ENCODE measurements around the gene LGMN. TPM values are rescaled to one million over a fixed set of nuclear protein-coding genes. Genes with fewer than 3 reads are reported as not detected.
"Not testable (repeated sequence)": the region's sequence is repeated elsewhere in the genome, so short reads cannot be mapped to it uniquely, and the experiment has no call there.

The LGMN gene
- total RNA-seq, 2 donors from 2014 or later, result 89.7 to 119 TPM

- no peak for DNase-seq
- intact Hi-C loops (cut with DNase I), result loop anchor here in 1 of 2 donors (10.0 kb wide), 1 partner anchor 550 kb away; no protein-coding TSS in a partner anchor
- ATAC-seq, result no peak
Measured at GRCh38 chr14:92684801-92685560, 63.4 kb downstream of the LGMN start.

- no peak for ATAC-seq
- intact Hi-C loops (cut with DNase I), result loop anchor here in 1 of 2 donors (10.0 kb wide), 1 partner anchor 548 kb away; no protein-coding TSS in a partner anchor
- no peak for DNase-seq
Measured at GRCh38 chr14:92683041-92683440, 65.4 kb downstream of the LGMN start.

GRCh38 chr14:92680781-92681650, 67.4 kb downstream of the LGMN start:
- peak; percentile 45 to 78 for ATAC-seq
- DNase-seq, result peak; percentile 71
- intact Hi-C loops (cut with DNase I), result loop anchor here in 1 of 2 donors (10.0 kb wide), 1 partner anchor 546 kb away; no protein-coding TSS in a partner anchor

GRCh38 chr14:92680330-92680729, 68.1 kb downstream of the LGMN start:
- DNase-seq, result not testable (repeated sequence)
- intact Hi-C loops (cut with DNase I), result loop anchor here in 1 of 2 donors (10.0 kb wide), 1 partner anchor 546 kb away; no protein-coding TSS in a partner anchor

DNA sequence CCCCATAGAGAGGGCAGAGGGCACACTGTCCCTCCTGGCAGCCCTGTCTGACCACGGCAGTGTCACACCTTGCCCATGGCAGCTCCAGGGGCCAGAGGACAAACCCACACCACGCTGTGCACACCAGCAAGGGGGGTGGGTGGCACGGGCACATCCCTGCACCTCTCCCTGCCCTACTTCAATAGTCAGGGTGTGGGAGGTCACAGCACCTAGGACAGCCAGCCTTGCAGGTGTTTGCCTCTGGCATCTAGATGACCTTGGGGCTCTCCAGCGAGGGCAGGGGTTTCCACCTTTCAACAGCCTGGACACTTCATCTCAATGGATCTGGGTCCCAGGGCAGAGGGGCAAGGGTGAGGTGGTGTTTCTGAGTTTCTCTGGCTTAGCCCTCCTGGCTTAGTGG, 69.2 kb downstream of the LGMN start:
- intact Hi-C loops (cut with DNase I), result no loop called here
- DNase-seq, result no peak
- no peak for ATAC-seq

More at GRCh38 chr14:92680330-92680729, 68.1 kb downstream of the LGMN start:
- not testable (repeated sequence) for ATAC-seq

DNA sequence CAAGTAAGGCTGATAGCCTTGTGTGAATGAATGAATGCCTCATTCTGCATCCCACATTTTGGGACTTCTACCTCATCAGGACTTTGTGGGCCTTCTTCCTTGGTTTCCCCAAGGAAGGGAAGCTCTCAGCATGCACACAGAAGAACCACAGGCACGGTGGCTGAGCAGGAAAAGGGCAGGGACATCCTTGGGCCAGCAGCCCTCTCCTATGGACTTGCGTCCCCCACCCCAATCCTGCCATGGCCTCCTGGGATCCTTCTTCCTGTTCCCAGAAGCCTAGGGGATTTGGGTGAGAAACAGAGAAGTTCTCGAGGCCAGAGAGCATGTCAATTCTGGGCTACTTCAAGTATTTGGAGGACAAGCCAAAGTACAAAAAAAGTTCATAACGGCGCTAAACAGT, 69.7 kb downstream of the LGMN start:
- intact Hi-C loops (cut with DNase I), result no loop called here
- ATAC-seq (no peak), DNase-seq (no peak)

- intact Hi-C loops (cut with DNase I), result no loop called here
Measured at GRCh38 chr14:92677955-92678354, 70.5 kb downstream of the LGMN start.

GRCh38 chr14:92677087-92677668, 71.2 kb downstream of the LGMN start:
- ATAC-seq, result peak; percentile 25 to 56
- no peak for DNase-seq
- intact Hi-C loops (cut with DNase I), result no loop called here

More at GRCh38 chr14:92677955-92678354, 70.5 kb downstream of the LGMN start:
- DNase-seq (no peak), ATAC-seq (no peak)

DNA sequence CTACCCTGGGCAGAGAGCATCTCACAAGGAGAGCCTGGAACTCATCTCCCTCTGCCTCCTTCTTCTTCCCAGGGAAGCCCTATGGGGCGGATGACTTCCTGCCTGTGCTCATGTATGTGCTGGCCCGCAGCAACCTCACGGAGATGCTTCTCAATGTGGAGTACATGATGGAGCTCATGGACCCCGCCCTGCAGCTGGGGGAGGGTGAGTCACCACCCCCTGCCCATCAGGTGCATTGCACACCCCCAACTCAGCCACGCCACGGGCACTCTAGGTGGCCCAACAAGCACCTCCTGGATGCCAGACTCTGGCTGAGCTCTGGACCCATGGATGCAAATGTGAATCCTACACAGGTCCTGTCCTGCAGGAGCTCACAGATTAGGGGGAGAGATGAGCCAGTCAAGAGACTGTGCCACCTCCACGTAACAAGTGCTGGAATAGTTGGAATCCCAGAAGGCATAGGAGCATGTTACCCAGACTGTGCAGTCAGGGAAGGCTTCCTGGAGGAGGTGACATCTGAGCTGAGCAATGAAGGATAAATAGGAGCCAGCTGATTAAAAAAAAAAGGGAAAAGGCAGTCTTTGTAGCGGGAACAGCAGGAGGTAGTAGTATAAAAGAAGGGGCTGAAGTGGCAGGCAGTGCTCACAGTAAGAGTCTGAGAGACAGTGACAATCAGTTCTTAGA, 71.9 kb downstream of the LGMN start:
- DNase-seq (no peak), ATAC-seq (peak in 1 of 2 donors; percentile 4)
- intact Hi-C loops (cut with DNase I), result no loop called here

GRCh38 chr14:92675976-92676375, 72.5 kb downstream of the LGMN start:
- ATAC-seq (peak in 1 of 2 donors; percentile 42), DNase-seq (no peak)
- intact Hi-C loops (cut with DNase I), result no loop called here

DNA sequence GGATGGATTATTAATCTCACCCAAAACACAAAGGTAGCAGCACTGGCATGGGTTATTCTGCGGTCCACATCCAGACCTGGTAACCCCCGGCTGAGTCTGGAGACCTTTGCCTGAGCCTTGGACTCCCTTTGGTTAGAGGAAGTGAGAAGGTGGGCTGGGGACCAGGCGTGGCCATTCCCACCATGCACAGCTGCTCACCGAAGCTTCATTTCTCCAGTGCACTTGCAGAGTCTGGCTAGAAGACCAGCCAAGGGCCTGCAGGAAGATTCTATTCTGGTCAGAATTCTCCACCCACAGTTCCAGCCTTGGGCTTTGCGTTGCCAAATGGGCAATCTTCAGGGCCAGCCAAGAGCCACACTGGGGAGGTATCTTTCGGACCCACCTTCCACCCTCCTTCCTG, 73.0 kb downstream of the LGMN start:
- intact Hi-C loops (cut with DNase I), result no loop called here
- DNase-seq (no peak), ATAC-seq (no peak)

- intact Hi-C loops (cut with DNase I), result no loop called here
- DNase-seq (peak; percentile 7), ATAC-seq (no peak)
Measured at GRCh38 chr14:92673601-92674150, 74.8 kb downstream of the LGMN start.

DNA sequence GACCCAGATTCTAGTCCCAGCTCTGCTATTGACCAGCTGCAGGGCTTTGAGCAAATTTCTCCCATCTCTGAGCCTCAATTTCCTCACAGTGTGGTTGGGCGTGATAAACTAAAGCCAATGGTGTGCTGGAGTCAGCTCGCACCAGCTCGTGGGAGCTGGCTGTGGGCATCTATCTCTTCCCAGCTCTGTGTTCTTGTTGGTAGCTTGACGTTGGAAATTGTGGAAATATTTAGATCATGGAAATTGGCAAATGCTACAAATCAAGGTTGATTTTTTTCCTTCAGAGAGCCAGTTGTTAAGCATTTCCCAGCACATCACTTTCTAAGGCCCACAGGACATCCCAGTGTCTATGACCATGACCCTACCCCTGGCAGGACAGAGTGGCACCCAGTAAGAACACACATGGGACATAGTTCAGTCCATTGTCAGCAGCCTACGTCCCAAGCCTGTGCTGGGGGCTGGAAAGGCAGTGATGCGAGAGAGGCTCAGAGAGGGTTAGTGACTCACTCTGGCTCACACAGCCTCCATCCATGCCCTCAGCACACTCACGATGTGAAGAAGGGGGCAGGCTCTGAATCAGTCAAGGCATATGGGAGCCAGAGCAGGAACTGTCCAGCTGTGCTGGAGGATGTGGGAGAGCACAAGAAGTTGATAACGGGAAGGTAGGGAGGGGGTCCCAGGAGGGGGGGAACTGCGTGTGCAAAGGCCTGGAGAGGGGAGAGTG, 77.6 kb downstream of the LGMN start:
- ATAC-seq (peak in 1 of 2 donors; percentile 7), DNase-seq (peak; percentile 9)
- intact Hi-C loops (cut with DNase I), result no loop called here

DNA sequence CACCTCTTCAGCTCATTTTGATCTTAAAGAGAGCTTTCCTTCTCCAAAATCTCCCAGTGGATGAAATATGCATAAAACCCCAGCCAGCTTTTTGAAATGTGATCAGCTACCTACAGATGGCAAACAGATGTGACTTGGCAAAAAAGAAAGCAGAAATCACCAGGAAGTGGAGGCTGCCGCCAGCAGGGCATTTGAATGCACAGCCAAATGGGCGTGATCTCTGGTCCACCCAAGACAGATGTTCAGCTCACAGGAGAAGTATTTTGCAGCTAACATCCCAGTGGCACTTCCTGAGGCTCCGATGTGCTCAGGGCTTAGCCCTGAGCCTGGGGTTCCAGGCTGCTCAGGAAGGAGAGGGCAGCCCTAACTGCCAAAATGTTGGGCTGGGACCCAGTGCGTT, 78.3 kb downstream of the LGMN start:
- intact Hi-C loops (cut with DNase I), result no loop called here
- DNase-seq (peak; percentile 10), ATAC-seq (peak in 1 of 2 donors; percentile 42)

DNA sequence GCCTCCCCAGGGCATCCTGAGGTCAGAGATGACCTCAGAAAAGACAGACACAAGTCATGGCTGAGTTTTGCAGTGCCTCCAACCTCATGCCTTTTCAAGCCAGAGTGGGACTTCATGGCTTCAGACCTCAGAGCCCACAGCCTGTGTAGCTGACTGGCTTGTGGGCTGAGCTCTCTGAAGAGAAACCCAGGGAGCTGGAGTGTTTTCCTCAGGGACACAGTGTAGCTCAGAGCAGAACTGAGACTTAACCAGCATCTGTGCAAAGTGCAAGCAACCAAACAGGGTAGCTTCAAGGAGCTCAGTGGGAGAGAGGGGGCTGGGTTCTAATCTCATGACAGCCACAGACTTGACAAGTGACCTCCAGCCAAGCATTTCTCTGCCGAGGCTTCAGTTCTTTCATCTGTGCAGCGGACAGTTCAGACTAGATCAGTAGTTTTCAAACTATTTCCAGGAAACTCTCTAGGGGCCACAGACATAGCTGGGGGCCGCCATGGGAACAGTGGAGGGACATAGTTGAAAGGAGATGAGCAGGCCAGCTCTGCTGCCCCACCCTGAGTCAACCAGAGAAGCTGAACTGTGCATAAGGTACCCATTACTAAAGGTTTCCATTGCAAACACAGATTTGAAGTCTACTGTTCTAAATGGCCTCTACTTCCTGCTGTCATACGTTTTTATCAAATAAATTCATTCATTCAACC, 80.0 kb downstream of the LGMN start:
- DNase-seq (no peak), ATAC-seq (no peak)
- intact Hi-C loops (cut with DNase I), result no loop called here

DNA sequence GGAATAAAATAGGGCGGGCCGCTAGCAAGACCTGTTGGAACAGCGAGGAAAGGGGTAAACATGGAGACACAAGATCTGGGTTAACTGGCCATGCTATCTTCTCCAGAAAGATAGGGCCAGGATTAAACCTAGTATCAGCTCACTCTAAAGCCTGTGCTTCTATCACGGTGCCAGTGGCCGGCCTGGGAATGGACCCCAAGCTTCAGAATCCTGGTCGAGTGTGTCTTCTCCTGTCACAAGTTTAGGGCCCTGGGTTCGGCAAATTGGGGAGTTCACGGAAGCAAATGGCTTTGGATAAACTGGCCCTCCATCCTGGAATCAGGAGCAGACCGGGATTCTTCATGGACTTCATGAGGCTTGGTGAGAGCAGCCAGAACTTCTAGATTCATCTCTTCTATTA, 82.2 kb downstream of the LGMN start:
- DNase-seq (no peak), ATAC-seq (no peak)
- intact Hi-C loops (cut with DNase I), result no loop called here

DNA sequence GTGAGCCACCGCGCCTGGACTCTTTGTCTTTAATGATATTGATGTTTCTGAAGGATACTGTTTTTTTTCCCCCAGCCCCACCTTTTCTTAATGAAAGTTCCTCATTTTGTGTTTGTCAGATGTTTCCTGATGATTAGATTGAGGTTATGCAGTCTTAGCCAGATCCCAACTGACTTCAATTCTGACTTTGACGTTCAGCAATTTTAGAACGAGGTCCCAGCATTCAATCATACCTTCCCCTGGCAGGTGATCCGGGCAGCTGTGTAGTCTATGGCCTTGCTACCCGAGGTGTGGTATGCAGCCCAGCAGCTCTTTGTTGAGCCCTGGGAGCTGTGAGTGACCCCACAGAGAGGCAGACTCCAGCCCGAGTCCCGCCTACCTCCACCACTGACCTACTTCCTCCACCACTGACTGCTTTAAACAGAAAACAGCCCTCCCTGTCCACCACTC, 82.7 kb downstream of the LGMN start:
- ATAC-seq, result peak; percentile 22 to 38
- no peak for DNase-seq
- intact Hi-C loops (cut with DNase I), result no loop called here

Data from left cardiac atrium (tissue), 4 donors.